Islet precursor cell (in vitro differentiated cells): ENCODE data around the gene A4GNT.
A peak's percentile ranks its signal among the peaks of the same experiment; 100 is the strongest.
"Not testable (repeated sequence)": the region's sequence is repeated elsewhere in the genome, so short reads cannot be mapped to it uniquely, and the experiment has no call there.

Experiments used
- DNase-seq: peaks from one replicate; pipeline ENCODE4 v3.0.0-alpha.2; 2018

A4GNT gene

DNA sequence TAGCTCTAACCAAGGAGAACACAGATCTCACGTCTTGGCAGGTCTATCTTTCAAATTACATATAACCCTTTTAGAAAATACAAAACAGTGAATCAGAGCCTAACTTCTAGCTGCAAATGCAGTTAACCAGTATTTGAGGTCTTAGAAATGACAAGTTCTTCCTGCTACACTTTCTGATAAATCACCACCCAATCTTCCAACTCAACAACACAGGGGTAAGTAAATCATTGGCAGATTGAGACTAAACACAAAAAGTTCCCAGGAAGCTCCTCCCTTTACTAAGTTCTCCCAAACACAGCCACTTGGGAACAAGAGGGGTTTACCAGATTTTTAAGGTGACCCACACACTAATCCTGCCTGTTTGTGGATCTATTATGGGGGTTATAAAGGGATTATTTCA is at the start of gene A4GNT:
Gene A4GNT (minus strand): TSS at position 152 of the 400 bp plus-strand sequence. CDS start 1,134 bp downstream, outside the sequence.
- no peak for DNase-seq

DNA sequence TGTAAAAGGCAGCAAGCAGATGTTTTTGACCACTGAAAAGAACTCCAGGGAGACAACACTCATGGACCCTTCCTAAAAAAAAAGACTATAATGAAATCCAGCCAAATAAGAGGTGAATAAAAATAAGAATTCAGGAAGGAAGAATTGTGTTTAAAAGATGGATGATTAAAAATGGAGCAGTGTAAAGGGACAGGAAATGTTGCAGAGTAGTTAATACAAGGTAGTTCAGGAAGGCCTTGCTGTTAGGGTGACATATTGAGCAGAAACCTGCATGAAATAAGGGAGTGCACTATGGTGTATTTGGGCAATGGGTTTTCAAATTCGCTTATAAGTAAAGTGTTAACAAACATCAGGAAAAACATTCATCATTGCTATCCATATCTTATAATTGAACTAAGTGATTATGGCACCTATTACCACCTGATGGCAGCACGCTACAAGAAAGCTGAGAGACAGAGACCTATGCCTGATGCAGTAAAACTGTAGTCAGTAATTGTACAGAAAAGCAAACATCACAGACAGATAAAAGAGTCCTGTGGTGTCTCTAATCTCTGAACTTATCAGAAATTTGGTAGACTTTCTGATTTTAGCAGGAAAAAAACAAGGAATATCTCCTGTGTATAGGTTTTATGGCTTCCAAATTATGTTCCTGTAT is 48.3 kb upstream of the A4GNT start:
- no peak for DNase-seq

DNA sequence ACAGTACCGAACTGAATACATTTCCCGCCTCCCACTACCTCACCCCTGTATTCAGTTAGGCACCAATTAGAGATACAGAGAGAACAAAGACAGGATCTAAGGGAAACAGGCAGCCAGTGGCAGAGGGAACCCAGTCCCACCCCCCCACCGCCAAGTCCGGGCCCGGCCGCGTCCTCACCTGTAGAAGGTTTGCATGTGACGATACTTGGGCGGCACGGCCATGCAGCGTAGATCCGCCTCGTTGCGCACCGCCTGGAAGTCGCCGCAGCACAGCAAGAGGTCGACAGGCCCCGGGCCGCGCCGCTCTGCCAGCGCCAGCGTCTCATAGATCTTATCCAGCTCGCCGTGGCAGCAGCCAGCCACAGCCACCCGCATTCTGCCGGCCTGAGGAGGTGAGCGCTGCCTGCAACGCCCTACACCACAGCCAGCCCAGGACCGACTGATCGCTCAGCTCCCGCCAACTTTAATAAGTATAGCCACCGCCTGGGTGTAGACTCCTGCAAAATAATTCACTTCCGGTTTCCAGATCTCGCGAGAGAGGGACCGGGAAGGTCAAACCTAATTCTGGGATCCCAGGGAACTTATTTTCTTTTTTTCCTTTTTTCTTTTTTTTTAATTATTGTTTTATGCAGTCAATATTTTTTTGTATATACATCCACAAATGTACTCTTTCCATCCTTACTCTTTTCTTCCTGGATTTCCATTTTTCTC is 42.4 kb upstream of the A4GNT start, which contains the start of gene DBR1:
Gene DBR1 (minus strand): TSS at position 501 of the 711 bp plus-strand sequence. CDS start 126 bp downstream, at position 375.
- DNase-seq, result peak; percentile 85

DNA sequence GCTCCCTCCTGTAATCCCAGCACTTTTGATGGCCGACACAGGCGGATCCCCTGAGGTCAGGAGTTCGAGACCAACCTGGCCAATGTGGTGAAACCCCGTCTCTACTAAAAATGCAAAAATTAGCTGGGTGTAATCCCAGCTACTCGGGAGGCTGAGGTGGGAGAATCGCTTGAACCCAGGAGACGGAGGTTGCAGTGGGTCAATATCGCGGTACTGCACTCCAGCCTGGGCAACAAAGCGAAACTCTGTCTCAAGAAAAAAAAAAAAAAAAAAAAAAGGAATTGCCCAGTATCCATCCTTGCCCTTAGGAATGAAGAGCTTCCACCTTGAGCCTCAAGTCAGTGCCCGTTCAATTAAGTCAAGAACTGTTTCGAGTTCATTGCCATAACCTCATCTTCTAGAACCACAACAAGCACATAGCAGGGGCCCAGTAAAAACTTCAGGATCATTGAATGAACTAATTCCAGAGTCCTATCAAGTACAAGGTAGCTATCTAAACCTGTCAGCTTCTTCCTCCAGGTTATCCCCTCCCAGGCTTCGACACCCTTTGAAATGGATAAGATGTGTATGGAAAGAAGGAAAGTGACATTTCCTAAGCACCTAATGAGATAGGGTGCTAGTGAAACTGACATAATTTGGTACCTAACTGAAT is 41.7 kb upstream of the A4GNT start:
- DNase-seq, result no peak

DNA sequence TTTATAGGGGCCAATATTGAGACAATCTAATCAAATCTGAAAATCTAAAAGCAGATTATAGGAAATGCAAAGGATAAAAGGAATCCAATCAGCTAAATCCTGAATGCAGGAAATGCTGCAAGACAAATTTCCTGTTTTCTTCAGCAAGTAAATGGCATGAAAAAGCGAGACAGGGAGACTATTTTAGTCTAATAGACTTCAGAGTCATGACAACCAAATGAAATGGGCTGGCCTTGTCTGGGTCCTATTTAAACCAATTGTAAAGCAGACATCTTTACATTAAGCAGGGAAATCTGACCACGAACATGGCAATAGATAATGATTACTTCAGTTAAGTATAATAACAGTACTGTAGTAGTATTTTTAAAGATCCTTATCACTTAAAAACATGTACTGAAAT is 40.4 kb upstream of the A4GNT start:
- DNase-seq, result no peak

DNA sequence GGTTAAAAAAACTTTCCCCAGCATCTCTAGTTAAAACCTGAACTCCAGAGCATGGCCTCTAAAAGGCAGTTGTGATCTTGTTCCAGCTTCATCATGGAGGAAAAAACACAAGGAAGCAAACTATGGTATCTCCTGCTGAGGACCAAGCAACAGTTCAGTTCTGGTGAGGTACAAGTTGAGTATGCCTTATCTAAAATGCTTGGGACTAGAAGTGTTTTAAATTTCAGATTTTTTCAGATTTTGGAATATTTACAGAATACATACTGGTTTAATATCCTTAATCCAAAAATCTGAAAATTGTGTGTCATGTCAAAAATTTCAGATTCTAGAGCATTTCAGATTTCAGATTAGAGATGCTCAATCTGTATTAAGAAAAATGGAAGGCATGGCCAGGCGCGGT is 32.9 kb upstream of the A4GNT start:
- no peak for DNase-seq

DNA sequence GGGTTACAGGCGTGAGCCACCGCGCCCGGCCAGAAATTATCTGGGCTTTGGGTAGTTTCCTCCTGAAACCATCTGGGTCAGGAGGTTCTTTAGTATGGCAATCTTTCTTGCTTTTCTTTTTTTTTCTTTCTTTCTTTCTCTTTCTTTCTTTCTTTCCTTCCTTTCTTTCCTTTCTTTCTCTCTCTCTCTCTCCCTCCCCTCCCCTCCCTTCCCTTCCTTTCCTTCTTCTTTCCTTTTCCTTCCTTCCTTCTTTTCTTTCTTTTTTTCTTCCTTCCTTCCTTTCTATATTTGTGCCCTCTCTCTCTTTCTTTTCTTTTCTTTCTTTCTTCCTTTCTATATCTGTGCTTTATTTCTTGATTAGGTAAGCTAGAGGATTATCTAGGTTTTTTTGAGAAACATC is 25.6 kb upstream of the A4GNT start:
- DNase-seq, result no peak

DNA sequence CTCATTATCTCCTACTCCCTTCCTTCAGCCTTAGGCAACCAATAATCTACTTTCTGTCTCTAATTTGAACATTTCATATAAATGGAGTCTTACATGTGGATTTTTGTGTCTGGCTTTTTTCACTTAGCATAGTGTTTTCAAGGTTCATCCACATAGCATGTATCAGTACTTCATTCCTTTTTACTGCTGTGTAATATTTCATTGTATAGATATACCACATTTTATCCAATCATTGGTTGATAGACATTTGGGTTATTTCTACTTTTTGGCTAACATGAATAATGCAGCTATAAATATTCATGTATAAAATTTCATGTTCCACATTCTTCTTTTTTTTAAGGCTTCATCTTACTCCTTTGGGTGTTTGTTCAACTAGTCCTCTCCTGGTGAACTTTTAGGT is 22.3 kb upstream of the A4GNT start:
- no peak for DNase-seq

DNA sequence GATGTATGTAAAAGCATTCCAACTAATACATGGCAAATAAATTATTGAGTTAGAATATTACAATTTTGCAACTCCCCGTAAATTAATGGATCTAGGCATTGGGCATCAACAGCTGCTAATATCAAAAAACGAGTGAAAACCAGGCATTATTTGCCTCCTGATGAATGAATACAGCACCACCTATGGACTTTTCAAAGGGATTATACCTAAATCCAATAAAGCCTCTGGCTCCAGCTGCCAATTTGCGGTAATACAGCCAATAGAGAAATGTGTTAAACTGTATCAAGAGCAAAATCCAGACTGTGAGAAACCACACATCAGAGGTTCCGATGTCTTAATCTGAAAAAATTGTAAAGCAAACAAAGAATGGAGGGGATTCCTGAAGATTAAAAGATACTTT is 16.3 kb upstream of the A4GNT start:
- no peak for DNase-seq

DNA sequence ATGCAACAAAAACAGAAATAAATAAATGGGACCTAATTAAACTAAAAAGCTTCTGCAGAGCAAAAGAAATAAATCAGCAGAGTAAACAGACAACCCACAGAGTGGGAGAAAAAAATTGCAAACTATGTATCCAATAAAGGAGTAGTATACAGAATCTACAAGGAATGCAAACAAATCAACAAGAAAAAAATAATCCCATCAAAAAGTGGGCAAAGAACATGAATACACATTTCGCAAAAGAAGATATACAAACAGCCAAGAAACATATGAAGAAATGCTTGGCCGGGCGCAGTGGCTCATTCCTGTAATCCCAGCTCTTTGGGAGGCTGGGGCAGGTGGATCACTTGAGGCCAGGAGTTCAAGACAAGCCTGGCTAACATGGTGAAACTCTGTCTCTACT is 10.0 kb upstream of the A4GNT start:
- not testable (repeated sequence) for DNase-seq

DNA sequence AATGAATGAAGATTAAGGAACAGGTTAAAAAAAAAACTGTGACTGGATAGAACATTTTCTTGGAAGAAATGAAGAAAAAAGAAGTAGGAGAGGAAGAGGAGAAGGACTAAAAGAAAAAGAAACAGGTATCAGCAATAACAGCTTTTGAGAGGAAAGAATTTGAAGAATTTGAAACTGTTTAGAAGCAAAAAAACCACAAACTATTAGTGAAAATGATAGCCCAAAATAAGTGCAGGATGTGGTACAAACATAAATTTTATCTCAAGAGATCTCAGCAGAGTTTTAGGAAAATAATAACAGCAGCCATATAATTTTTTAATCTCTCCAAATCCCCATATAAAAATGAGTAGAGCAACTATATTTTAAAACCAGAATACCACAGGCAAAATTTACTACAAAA is 8.8 kb upstream of the A4GNT start:
- no peak for DNase-seq

DNA sequence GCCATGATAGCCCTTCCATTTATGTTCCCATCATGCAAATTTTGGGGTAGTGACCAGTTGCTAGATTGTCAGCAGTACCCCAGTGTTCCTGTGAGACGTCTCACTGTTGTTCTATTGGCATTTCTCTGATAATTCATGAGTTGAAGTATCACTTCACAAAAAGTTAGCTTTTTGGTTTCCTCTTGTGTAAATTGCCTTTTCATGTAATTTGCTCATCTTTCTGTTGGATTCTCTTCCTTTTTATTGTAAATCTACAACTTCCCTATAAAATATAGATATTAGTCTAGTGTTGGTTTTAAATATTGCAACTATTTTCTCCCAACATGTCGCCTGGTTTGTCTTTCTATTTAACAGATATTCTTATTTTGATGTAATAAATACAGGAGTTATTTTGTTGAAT is 7.5 kb upstream of the A4GNT start:
- no peak for DNase-seq

DNA sequence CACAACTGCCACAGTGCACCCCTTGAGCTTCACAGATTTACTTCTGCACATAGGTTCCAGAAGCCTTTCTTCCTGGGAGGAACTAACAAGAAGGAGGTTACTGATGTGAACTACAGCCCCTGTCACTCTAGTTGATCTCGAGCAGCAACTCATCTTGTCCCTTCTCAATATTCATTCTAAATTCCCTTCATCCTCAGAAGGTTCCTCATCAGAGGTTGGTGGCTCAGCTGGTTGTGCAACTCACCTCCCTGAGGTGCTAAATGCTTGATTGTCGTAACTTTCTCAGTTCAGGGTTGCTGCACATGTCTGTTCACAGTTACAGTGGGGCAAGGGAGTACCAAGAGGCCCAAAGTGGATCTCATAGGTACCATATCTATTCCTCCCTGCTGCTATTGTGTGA is 5.7 kb upstream of the A4GNT start:
- no peak for DNase-seq

DNA sequence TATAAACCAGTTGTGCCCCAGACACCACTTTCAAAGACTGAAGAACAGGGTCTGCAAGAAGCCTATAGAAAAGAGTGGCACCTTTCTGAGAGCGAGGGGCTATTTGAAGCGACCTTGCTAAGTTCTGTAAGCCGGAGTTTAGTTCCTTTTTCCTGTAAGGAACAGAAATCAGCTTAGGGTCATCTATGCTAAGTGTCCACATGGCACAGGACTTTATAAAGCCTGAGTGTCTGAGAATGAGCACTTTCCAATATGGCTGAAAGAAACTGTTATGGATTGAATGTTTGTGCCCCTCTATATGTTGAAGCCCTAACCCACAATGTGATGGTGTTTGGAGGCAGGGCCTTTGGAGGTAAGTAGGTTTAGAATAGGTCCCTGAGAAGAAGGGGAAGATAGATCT is 4.0 kb upstream of the A4GNT start:
- no peak for DNase-seq

DNA sequence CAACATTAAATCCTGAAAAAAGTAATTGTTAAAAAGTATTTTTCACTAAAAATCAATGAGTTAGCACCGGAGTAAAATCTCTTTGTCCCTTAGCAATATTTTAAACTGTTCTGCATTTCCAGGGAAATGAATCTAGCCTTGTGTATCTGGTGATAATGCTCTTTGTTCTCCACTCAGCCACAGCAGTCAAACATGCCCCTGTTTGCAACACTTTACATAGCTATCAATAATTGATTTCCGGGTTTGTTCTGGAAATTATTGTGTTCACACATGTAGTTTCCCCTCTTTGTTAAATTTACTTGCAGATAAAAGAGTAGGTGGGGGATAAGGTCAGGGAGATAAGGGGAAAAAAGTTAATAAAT is 3.6 kb upstream of the A4GNT start:
- no peak for DNase-seq

DNA sequence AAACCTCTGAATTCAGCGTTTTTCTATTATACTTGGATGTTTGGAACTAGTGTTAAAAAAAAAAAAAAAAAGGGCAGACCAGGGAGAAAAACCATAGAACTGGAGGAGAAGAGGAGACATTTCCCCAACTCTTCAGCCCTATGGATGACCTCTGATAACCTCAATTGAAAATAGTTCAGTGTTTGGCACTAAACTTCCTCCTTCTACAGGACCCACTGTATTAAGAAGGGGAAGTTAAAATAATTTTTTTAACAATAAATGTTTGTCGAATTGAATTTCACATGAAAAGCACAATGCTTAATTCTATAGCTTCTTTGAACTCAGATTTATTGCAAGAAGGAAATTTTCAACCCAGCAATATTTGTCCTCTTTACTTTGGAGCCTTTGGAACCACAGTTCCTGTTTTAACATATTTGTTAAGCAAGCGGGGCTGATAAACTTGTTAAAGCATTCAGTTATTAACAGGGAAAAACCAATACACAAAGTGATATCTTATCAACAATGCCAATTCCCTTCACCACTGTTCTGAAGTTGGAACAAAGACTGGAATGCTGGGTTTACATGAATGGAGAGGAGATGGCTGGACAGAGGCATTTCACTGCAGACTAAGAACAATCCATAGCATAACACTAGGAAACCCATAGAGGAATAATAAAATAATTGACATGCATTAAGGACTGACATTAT is 3.1 kb upstream of the A4GNT start:
- no peak for DNase-seq

DNA sequence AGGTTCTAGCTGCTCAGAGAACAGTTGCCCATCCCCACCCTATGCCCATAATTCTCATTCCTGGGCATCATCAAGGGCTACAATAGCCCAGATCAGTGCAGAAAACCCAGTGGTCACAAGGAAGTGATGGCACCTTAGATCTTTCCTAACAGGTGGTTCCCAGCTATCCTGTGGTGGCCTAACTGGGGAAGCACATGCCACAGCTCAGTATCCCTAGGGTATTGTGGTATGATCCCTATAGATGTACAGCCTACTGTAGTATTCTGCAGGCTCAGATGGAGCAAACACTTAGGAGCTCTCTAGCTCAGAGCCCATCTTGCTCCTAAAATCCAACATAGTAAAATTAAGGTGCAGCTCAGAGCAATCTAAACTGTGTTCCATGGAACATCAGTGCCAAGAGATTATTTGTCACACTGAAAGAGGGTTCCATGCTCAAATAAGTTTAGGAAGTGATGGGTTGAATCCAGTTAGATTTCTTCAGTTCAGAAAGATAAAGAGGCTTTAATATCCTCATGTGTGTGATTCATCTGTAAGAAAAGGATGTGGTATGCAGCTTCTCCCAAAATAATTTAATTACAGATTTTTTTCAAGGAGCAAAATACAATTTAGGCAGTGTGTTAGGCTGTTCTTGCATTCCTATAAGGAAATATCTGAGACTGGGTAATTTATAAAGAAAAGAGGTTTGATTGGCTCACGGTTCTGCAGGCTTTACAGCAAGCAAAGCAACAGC is 4.4 kb downstream of the A4GNT start:
- DNase-seq, result no peak

DNA sequence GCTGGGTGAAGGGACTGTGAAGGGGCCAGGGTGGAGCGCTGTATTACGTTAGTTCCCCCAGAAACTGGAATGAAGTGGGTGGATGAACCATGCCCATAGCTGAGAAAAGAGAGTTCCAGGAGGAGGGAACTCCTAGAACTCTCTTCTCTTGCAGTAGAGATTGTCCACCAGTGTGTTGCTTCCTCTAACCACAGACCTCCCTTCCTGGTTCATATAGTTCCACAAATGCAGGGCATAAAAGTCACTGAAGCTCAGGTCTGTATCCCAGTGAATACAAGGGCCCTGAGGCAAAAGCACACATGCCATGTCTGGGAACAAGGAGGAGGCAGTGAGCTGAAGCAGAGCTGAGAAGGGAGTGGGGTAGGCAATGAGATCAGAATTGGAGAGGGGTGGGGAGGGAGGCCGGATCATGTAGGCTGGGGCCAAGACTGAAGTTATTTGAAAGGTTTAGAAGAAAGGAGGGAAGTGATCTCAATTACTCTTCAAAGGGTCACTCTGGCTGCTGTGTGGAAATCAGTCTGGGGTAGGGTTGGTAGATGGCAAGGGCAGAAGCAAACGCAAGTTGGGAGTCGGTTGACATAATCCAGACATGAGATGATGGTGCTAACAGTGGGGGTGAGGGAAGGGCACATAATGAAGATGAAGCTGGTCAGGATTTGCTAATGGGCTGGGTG is 6.5 kb downstream of the A4GNT start:
- DNase-seq, result peak; percentile 97

DNA sequence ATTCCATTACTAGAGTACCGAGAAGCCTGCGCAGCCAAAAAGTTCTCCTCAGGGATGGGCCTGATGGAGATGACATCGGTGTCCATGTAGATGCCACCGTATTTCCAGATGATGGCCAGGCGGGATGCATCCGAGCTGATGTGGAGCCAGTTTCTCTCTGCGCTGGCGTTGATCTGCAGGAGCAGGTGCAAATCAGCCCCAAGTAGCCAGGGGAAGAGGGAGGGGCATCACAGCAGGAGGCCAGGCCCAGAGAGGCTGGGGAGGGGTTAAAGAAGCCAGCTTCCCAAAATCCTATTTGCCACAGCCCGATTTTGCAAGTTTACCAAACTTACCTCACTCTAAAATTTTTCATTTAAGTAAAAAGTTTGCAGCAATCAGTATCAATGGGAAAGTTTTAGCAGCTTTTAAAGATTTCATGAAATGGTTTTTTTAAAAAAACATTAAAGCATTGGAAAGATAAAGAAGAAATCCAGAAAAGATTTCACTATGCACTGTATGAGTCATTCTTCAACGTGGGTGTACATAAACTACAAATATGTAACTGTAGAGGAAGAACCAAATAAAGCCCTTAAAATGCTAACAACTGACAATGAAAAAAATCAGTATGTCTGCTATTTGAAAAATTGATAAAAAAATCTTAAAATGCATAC is 7.4 kb downstream of the A4GNT start:
- DNase-seq, result no peak

DNA sequence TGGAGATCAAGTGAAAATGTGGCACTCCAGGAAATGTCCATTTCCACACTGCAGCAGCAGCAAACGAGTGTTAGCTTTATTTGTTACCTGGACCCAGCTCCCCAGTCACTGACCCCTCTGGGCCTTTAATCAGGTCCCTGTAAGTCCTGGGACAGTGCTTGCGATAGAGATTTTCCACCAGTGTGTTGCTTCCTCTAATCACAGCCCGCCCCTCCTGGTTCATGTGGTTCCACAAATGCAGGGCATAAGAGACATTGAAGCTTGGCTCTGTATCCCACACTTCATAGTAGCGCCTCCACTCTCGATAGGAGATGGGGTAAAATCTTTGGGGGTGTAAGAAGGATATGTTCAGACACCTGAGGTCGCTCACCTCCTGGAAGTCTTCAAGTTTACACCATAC is 8.0 kb downstream of the A4GNT start:
- no peak for DNase-seq

DNA sequence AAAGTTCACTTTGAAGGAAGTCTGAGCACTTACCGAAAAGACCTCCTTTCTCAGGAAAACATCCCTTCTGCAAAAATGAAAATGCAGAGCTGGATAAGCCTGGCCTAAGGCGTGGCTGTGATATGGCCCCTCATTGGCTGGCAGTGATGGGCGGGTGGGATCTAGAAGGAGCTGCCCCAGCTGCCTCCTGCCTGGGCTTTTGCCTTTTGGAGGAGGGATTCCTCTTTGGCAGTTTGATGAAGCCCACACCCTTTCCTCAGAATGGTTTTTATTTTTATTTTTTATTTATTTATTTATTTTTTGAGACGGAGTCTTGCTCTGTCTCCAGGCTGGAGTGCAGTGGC is 12.8 kb downstream of the A4GNT start:
- no peak for DNase-seq
